ENCODE results near the gene RAB6A. TPM values are rescaled to one million over a fixed set of nuclear protein-coding genes. Genes with fewer than 3 reads are reported as not detected.
"Not testable (repeated sequence)": the region's sequence is repeated elsewhere in the genome, so short reads cannot be mapped to it uniquely, and the experiment has no call there.

RAB6A gene
- total RNA-seq, 1 donor from 2014 or later, result 356 TPM

GRCh38 chr11:73726825-73727224, 34.0 kb downstream of the RAB6A start:
- no peak for DNase-seq

DNA sequence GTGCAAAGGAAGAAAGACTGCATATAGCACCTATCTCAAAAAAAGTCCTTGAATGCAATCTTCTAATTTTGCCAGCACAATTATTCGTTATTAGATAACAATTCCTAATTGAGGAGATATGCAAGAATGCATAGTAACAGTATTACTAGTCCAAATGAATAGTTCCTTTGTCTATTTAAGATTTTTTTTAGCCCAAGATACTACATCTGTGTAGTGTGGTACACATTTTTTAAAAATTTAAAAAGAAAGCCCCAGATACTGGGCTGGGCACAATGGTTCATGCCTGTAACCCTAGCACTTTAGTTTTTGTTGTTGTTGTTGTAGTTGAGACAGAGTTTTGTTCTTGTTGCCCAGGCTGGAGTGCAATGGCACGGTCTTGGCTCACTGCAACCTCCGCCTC, 43.7 kb downstream of the RAB6A start:
- DNase-seq, result no peak

DNA sequence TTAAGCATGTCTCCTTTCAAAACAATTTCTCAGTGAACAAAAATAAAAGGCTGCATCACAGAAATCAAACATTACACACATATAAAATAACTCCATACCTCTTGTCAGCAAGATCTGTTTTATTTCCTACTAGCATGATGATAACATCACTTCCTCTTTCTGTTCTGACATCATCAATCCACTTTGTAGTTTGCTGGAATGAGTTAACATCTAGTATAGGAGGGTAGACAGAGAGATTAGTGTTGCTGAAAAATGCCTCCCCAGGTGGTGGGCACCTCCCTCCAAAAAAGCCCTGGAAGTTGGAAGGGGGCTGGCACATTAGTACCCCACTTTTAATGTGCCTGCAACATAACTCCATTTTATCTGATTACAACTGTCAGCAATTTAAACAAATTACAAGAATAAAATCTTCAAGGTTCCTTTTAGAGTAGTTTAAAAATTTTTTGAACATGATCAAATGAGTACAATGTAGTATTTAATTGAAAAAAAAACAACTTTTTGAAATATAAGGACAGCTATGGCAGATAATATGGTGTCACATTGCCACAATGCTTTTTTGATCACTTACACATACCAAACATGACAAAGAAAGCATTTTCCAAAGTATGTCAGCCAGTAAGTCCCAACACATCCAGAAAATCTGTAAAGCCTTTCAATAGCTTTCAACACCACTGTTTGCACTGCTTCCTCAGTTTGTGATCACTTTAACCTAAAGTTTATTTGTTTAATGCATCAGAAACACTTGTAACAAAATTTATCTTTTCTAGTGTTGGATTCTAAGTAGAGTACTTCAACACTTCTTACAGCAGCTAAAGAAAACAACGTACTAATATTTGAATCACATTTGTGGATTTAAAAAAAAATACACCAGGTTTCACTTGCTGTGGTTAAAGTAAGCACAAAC, 44.5 kb downstream of the RAB6A start:
- no peak for DNase-seq

GRCh38 chr11:73715541-73715940, 45.3 kb downstream of the RAB6A start:
- no peak for DNase-seq

GRCh38 chr11:73710964-73711363, 49.9 kb downstream of the RAB6A start:
- DNase-seq, result no peak

GRCh38 chr11:73705053-73705452, 55.8 kb downstream of the RAB6A start:
- DNase-seq, result no peak

- DNase-seq, result no peak
Observed at GRCh38 chr11:73693899-73694525, 66.9 kb downstream of the RAB6A start.

DNA sequence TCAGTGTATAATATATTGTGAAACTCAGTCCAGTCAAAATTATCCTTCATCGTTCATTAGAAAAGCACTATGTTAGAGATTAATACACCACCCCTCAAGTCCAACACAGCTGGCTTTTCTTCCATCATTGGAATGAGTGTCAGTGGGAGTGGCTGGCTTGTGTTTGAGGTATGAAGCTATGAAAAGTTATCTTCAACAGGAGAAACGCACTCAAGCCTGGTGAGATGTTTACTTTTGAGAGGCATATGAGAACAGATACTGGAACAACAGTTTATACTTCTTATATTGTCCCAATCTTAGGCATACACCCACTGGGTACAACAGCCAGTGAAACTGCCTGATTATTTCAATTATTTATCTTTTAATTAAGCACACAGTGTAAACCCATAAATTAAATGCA, 80.2 kb downstream of the RAB6A start:
- DNase-seq, result no peak

GRCh38 chr11:73676552-73676951, 84.3 kb downstream of the RAB6A start:
- DNase-seq, result not testable (repeated sequence)

DNA sequence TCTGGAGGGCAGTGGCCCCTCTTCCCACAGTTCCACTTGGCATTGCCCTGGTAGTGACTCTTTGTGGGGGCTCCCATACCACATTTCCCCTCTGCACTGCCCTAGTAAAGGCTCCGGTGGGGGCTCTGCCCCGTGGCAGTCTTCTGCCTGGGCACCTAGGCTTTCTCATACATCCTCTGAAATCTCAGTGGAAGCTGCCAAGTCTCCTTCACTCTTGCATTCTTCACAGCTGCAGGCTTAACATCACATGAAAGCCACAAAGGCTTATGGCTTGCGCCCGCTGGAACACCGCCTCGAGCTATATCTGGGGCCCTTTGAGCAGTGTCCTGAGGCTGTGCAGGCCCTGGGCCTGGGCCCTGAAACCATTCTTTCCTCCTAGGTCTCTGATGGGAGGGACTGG, 89.2 kb downstream of the RAB6A start:
- no peak for DNase-seq

GRCh38 chr11:73670808-73671207, 90.1 kb downstream of the RAB6A start:
- no peak for DNase-seq

DNA sequence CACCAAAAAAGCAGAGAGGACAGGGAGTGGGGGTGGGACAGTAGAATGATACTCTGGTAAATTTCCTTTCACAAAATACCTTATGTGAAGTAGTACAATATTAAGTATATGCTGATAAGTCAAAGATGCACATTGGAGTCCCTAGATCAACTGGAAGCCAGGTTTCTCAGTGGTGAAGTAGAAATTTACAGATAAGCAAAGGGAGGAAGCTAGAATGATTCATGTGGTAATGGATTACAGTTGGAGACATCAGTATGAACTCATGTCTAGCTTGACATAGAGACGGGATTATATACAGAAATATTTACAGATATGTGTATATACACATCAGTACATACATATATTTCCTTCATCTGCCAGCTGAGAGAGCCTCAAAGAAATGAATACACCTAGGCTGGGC, 93.0 kb downstream of the RAB6A start:
- DNase-seq, result no peak

DNA sequence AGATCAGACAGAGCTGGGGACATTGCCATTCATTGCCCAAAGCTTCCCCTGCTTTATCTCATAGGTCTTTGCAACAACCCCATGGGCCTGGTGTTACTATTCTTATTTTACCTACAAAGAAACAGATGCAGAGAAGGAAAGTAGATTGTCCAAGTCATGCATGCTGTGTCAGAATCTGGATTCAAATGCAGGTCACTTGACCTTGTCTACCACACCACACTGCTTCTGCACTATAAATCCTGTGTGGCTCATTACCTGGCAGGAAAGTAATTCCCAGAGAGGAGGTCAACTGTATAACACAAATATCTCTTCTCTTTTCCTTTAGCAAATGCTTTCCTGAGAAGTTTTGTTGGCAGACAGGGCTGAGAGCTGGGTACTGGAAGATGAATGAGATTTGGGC, 96.0 kb downstream of the RAB6A start:
- no peak for DNase-seq

- no peak for DNase-seq
Observed at GRCh38 chr11:73663604-73664495, 97.0 kb downstream of the RAB6A start.

- no peak for DNase-seq
Observed at GRCh38 chr11:73662445-73663157, 98.3 kb downstream of the RAB6A start.

- peak; percentile 89 for DNase-seq
Observed at GRCh38 chr11:73661035-73661628, 99.7 kb downstream of the RAB6A start.

- no peak for DNase-seq
Observed at GRCh38 chr11:73660497-73661034, 100.3 kb downstream of the RAB6A start.

GRCh38 chr11:73659961-73660360, 100.9 kb downstream of the RAB6A start:
- no peak for DNase-seq

DNA sequence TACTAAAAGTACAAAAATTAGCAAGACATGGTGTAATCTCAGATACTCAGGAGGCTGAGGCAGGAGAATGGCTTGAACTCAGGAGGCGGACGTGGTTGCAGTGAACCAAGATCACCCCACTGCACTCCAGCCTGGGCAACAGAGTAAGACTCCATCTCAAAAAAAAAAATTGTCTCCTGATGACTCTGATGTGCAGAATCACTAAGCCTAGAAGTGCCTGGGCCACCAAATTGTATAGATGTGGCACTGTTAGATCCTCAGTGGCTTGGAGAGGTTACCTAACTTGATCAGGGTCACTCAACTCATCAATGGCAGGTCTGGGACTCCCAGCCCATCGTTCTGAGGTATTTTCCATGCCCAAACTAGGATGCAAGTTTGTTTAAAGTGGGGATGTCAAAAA, 103.9 kb downstream of the RAB6A start:
- DNase-seq, result no peak

DNA sequence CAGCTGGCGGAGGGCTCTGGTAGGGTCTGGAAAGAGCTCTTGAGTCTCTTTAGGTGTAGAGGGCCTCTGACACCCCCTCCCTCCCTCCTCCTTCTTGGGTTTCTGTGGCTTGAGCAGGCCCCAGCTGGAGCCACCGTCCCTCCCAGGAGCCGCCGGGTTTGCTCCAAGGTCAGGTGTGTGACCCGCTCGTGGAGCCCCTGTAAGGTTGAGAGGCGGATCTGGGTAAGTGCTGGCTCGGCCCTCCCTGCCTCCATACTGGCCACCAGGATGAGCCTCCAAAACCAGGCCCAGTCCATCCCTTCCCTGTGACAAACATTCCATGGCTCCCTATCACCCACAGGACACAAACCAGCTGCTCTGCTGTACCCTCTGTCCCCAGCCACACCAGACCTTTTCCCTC, 105.2 kb downstream of the RAB6A start:
- DNase-seq, result no peak

- DNase-seq, result no peak
Observed at GRCh38 chr11:73654482-73655021, 106.3 kb downstream of the RAB6A start.

Data from occipital lobe (tissue), 2 donors.